ENCODE data around the gene AKR1C8.

AKR1C8 gene

GRCh38 chr10:5165738-5166137 is 19.2 kb downstream of the AKR1C8 start:
- TF ChIP-seq, protein P1, sequence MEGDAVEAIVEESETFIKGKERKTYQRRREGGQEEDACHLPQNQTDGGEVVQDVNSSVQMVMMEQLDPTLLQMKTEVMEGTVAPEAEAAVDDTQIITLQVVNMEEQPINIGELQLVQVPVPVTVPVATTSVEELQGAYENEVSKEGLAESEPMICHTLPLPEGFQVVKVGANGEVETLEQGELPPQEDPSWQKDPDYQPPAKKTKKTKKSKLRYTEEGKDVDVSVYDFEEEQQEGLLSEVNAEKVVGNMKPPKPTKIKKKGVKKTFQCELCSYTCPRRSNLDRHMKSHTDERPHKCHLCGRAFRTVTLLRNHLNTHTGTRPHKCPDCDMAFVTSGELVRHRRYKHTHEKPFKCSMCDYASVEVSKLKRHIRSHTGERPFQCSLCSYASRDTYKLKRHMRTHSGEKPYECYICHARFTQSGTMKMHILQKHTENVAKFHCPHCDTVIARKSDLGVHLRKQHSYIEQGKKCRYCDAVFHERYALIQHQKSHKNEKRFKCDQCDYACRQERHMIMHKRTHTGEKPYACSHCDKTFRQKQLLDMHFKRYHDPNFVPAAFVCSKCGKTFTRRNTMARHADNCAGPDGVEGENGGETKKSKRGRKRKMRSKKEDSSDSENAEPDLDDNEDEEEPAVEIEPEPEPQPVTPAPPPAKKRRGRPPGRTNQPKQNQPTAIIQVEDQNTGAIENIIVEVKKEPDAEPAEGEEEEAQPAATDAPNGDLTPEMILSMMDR (IDR thresholded peaks at IDR 0.05; ENCODE audit: borderline replicate concordance, insufficient read depth, low read depth, low read length), result no peak
- H3K4me3 ChIP-seq (ENCODE audit: low read depth, low read length), result no peak overlapping the region

DNA sequence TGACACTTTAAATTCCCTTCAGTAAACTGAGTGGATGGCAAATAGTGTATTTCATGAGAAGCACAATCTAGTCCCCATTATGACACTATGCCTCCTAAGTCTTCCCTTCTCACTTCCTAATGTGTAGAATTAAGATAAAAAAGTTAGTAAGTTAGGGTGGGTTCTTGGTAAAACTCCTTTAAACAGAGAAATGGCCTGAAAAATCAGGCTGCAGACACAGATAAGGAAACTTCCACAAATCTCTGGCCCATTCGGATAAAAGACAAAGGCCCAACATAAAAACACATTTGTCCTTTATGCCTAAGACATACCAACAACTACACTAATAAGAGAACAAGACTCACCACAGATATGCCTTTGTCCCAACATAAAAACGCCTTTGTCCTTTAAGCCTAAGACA is 21.5 kb downstream of the AKR1C8 start:
- TF ChIP-seq, protein P1 (IDR thresholded peaks at IDR 0.05; ENCODE audit: borderline replicate concordance, insufficient read depth, low read depth, low read length), result no peak
- no peak overlapping the region for H3K4me3 ChIP-seq (ENCODE audit: low read depth, low read length)

DNA sequence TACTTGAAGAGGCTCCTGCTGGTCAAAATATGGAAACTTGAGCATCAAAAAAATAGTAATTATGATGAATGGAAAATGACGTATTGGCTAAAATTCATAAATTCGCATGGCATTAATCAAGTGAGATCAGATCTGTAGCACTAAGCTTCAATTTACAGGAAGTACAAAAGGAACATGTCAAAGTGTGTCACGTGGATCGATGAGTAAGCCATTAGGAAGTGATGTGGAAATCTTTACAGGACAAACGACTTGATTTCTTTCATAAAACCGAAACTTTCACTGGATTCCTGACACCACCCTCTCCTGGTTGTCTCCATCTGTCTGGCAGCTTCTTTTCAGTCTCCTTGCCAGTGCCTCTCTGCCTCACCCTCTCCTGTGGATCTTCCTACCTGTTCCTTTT is 25.8 kb downstream of the AKR1C8 start:
- H3K4me3 ChIP-seq (ENCODE audit: low read depth, low read length), result no peak overlapping the region
- TF ChIP-seq, protein P1 (IDR thresholded peaks at IDR 0.05; ENCODE audit: borderline replicate concordance, insufficient read depth, low read depth, low read length), result no peak

DNA sequence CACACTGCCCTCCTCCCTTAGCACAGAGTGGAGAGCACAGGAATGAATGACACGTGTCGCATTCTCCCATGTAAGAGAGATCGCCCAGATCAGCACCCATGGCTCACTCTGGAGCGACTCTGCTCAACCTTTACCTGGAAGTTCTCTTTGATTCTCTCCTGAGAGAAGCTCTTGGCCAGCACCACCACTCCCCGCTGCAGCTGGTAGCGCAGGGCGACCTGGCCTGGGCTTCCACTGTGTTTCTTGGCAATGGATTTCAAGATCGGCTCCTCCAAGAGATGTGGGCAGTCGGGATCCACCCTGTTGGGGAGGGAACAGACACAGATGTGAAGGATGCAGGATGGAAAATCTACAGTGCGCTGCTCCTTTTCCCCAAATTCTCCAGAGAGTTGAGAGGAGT is 27.4 kb downstream of the AKR1C8 start:
- TF ChIP-seq, protein P1 (IDR thresholded peaks at IDR 0.05; ENCODE audit: borderline replicate concordance, insufficient read depth, low read depth, low read length), result no peak
- no peak overlapping the region for H3K4me3 ChIP-seq (ENCODE audit: low read depth, low read length)

GRCh38 chr10:5155951-5156350 is 29.0 kb downstream of the AKR1C8 start:
- H3K4me3 ChIP-seq (ENCODE audit: low read depth, low read length), result no peak overlapping the region
- TF ChIP-seq, protein P1 (IDR thresholded peaks at IDR 0.05; ENCODE audit: borderline replicate concordance, insufficient read depth, low read depth, low read length), result no peak

GRCh38 chr10:5151076-5151475 is 33.9 kb downstream of the AKR1C8 start:
- TF ChIP-seq, protein P1 (IDR thresholded peaks at IDR 0.05; ENCODE audit: borderline replicate concordance, insufficient read depth, low read depth, low read length), result no peak
- H3K4me3 ChIP-seq (ENCODE audit: low read depth, low read length), result no peak overlapping the region

DNA sequence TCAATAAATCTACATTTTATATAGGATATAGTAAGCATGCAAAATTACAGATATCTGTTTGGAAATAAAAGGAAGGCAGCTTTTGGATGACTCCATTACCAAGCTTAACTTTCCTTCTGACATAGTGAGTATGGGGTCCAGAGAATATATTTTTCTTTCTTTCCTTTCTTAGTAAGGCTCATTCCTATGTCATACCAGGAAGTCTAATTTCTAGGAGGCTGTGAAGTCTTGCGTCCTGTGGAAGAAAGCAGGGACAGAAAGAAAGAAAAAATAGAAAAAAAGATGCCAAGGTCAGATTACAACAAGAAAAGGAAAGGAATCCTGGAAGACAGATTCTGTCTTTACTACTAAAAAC is 36.3 kb downstream of the AKR1C8 start:
- TF ChIP-seq, protein P1 (IDR thresholded peaks at IDR 0.05; ENCODE audit: borderline replicate concordance, insufficient read depth, low read depth, low read length), result no peak
- no peak overlapping the region for H3K4me3 ChIP-seq (ENCODE audit: low read depth, low read length)

Measured in GM12875 (cell line).